GM18868 (cell line): ENCODE data around the gene LPXN.

Experiments
- ATAC-seq: cut with Tn5 transposase; IDR thresholded peaks from one replicate; pipeline ENCODE4 v1.9.1; 2021; ENCODE audit warnings: mild to moderate bottlenecking, moderate library complexity; ENCODE audit not compliant: unreplicated experiment

The LPXN gene

GRCh38 chr11:58575377-58576020 is at the start of gene LPXN:
TSS of gene LPXN (minus strand) at chr11:58575856. CDS start at chr11:58575772, 84 bp downstream.
- ATAC-seq, result no peak

GRCh38 chr11:58625086-58625485 is 49.4 kb upstream of the LPXN start:
- no peak for ATAC-seq

GRCh38 chr11:58622344-58622743 is 46.7 kb upstream of the LPXN start, which contains the start of gene CNTF:
TSS of gene CNTF (plus strand) at chr11:58622665. CDS start at chr11:58622753, 88 bp downstream.
- no peak for ATAC-seq

GRCh38 chr11:58621586-58622262 is 46.1 kb upstream of the LPXN start:
- ATAC-seq, result peak; percentile 52

- ATAC-seq, result peak; percentile 39
Measured at GRCh38 chr11:58617976-58618557, 42.4 kb upstream of the LPXN start.

GRCh38 chr11:58616594-58616993 is 40.9 kb upstream of the LPXN start:
- ATAC-seq, result no peak

DNA sequence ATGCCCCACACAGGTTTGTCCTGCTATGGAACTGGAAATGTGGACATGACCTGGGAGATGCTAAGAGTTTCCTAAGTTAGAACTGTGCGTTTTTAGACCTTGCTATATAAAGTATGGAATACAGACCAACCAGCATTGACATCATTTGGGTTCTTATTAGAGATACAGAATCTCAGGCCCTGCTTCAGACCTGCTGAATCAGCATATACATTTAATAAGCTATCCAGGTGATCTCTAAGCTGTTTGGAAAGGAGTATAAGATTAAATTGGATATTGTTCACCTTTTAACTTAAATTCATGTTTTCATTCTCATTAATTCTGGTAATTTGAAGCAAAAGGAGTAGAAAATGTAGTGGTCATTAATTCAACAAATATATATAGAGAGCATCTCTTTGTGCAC is 39.9 kb upstream of the LPXN start:
- ATAC-seq, result no peak

DNA sequence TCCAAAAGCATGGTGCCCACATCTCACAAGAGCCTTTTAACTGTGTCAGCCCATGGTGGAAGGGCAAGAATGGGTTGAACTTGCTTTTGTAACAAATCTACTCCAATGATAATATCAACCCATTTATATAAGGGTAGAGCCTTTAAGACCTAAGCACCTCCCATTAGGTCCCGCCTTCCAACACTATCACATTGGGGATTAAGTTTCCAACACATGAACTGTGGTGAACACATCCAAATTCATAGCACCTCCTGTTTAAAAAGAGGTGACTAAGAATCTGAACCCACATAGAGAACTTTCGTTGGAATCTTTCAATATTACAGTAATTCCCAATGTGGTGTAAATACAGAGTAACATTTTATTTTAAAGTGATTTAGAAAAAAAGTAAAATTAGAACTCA is 37.6 kb upstream of the LPXN start:
- no peak for ATAC-seq

DNA sequence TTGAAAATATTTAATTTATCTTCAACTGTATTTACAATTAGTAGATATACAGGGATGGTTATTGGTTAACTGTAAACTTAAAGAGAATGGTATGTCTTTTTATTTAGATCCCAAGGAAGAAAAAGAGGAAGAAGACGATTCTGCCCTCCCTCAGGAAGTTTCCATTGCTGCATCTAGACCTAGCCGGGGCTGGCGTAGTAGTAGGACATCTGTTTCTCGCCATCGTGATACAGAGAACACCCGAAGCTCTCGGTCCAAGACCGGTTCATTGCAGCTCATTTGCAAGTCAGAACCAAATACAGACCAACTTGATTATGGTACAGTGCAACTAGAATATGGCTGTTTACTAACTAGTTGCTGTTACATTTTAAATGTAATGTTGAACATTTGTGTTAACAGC is 34.1 kb upstream of the LPXN start:
- peak; percentile 49 for ATAC-seq

- no peak for ATAC-seq
Measured at GRCh38 chr11:58608331-58608730, 32.7 kb upstream of the LPXN start.

DNA sequence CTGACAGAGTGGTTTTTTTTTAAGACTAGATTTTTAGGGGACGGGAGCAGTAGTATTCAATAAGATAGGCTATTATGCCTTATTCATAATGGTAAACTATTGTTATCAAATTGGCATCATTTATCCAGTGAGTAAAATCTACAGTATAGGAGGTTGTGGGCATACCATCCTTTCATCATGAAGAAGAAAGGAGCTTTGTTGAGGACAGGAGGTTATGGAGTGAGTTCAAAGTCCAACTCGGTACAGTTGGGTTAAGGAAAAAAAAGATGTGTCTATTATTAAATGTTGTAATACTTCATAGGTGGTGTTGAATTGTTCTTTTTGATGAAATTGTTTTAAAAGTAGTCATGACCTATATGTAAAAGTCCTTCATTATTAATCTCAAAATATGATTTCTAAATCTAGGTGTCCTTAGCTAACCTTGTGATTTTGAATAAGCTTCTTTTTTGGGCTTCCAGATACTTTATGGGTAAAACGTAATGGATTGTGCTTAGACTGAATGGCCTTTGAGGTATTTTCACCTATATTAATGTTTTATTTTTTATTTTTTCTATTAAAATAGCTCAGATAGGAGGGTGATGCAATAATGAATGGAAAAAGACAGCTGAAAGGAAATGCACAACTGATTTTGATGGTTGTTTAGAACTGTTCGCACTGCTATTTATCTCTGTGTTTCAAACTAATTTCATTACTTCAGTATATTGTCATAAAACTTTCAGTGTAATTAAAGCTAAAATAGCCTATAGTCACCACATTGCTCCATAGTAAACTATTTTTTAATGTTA is 31.5 kb upstream of the LPXN start:
- no peak for ATAC-seq

DNA sequence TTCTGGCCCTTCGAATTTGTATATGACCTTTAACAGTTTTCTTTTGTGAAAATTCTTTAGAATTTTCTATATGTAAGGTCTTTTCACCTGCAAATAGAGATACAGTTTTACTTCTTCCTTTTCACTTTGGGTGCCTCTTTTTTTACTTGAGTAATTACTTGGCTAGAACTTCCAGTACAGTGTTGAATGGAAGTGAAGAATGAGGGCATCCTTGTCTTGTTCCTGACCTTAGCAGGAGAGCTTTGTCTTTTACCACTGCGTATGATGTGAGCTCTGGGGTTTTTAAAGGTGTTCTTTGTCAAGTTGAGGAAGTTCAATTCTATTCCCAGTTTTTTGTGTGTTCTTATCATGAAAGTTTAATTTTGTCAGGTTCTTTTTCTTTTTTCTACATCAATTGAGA is 24.9 kb upstream of the LPXN start:
- ATAC-seq, result no peak

DNA sequence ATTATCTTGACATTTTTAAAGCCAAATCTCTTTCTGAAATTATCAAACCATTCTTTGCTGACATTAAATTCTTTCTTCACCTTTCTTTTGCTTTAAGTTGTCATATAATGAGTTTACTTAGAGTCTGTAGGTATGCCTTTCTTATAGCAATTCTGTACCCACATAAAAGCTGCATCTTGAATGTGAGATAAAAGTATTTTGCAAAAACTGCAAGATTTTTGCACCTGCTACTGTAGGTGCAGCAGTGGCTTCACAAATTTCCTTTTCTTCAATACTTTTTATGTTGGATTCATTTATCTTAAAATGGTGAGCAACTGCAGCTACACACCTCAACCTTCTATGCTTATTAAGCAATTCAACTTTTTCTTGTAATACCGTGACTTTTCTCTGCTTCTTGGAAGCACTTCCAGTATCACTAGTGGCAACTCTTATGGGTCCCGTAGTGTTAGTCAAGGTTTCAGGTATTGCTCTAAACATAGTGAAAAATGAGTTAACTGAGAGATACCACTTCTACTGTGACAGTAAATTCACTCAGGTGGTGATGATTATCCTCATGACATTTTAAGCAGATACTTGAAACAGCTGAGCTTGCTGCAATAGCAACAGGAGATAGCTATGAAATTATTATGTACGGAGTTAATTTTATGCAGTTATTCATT is 22.0 kb upstream of the LPXN start:
- no peak for ATAC-seq

- ATAC-seq, result no peak
Measured at GRCh38 chr11:58596621-58597020, 21.0 kb upstream of the LPXN start.

- no peak for ATAC-seq
Measured at GRCh38 chr11:58594826-58595225, 19.2 kb upstream of the LPXN start.

GRCh38 chr11:58592760-58593472 is 17.3 kb upstream of the LPXN start:
- no peak for ATAC-seq

GRCh38 chr11:58591659-58592058 is 16.0 kb upstream of the LPXN start:
- ATAC-seq, result no peak

DNA sequence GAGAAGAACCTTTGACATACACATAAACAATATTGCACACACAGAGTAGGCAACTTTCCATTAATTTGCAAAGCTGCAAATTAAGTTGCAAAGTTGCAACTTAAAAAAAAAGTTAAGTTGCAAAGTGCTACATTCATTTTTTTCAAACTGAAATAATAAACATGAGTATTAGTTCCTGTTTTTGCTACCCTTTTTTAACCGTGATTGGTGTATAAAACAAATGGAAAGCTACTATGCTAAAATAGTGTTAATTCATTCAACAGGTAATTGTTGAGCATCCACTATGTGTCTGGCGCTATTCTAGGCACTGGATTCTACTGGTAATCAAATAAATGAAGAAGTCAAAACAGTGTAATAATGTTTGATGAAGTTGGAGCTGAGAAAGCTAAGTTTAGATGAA is 11.3 kb upstream of the LPXN start:
- ATAC-seq, result no peak

- ATAC-seq, result no peak
Measured at GRCh38 chr11:58582437-58582836, 6.8 kb upstream of the LPXN start.

DNA sequence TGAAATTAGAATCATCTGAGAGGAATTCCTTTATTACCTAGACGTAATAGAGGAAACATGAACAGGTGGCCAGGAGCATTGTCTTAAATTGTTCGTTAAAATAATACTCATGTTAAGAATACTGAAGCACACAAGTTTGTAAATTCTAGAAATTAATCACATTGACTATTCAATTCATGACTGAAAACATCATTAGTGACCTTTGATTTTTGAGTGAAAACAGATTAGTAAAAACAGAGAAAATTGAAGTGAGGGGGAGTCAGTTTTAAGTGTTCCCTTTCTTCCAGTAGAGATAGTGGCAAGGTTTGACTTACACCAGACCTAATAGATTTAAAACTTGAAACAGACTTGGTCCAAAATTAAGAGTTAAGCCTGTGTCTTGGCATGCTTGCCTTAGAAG is 4.7 kb upstream of the LPXN start:
- ATAC-seq, result no peak
